HG02970 (cell line): ENCODE measurements around the gene CRACR2A.

Source experiments
- ATAC-seq: cut with Tn5 transposase; IDR thresholded peaks from one replicate; pipeline ENCODE4 v1.9.1; 2021; ENCODE audit warnings: mild to moderate bottlenecking, moderate library complexity, moderate number of reproducible peaks; ENCODE audit not compliant: unreplicated experiment, low FRiP score

CRACR2A gene

GRCh38 chr12:3628629-3629028 is 124.3 kb downstream of the CRACR2A start:
- ATAC-seq: no peak

- no peak for ATAC-seq
Measured at GRCh38 chr12:3627336-3627735, 125.6 kb downstream of the CRACR2A start.

- ATAC-seq: no peak
Measured at GRCh38 chr12:3624273-3624672, 128.6 kb downstream of the CRACR2A start.

- no peak for ATAC-seq
Measured at GRCh38 chr12:3622822-3623690, 129.9 kb downstream of the CRACR2A start.

GRCh38 chr12:3622021-3622821 is 130.7 kb downstream of the CRACR2A start:
- ATAC-seq: no peak

GRCh38 chr12:3620856-3621255 is 132.1 kb downstream of the CRACR2A start:
- no peak for ATAC-seq

- ATAC-seq: no peak
Measured at GRCh38 chr12:3617565-3617964, 135.3 kb downstream of the CRACR2A start.

- no peak for ATAC-seq
Measured at GRCh38 chr12:3615862-3616261, 137.0 kb downstream of the CRACR2A start.

- no peak for ATAC-seq
Measured at GRCh38 chr12:3614806-3615466, 138.0 kb downstream of the CRACR2A start.

GRCh38 chr12:3613641-3614395 is 139.1 kb downstream of the CRACR2A start:
- no peak for ATAC-seq

- ATAC-seq: no peak
Measured at GRCh38 chr12:3611860-3612703, 140.8 kb downstream of the CRACR2A start.

- ATAC-seq: no peak
Measured at GRCh38 chr12:3607821-3608220, 145.1 kb downstream of the CRACR2A start.

- no peak for ATAC-seq
Measured at GRCh38 chr12:3607039-3607720, 145.7 kb downstream of the CRACR2A start.

- no peak for ATAC-seq
Measured at GRCh38 chr12:3606128-3606527, 146.8 kb downstream of the CRACR2A start.

- no peak for ATAC-seq
Measured at GRCh38 chr12:3605692-3606091, 147.2 kb downstream of the CRACR2A start.

GRCh38 chr12:3604748-3605586 is 147.9 kb downstream of the CRACR2A start:
- no peak for ATAC-seq

GRCh38 chr12:3604286-3604685 is 148.6 kb downstream of the CRACR2A start:
- no peak for ATAC-seq

- ATAC-seq: no peak
Measured at GRCh38 chr12:3603576-3603975, 149.3 kb downstream of the CRACR2A start.
